ENCODE data around the gene KLK15.

DNA sequence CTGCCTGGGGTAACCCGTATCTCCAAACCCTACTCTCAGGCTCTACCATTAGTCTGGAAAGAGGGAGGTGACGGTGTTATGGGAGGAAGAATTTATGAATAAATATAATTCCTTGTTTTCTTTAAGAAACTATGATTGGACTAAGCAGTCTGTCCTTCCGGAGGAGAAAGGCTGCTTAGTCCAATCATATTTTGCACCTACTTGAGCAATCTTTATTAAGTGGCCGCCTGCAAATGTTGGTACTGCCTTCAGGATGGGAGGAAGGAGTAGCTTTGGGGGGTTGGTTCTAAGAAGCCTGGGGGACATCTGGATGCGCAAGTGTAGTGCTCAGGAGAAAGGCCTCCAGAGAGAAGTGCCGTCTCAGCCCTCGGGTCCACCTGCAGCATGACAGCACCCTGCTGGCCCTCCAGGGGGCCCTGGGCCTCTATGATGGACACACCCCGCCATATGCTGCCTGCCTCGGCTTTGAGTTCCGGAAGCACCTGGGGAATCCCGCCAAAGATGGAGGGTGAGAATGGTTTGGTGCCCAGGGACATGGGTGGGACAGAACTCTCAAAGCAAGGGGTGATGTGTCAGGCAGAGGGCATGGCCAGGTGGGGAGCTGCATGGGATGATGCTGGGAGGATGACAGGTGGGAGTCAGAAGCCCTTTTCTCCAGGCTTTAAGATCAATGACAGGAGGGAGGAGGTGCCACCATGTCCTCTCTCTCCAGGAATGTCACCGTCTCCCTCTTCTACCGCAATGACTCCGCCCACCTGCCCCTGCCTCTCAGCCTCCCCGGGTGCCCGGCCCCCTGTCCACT, 39.1 kb downstream of the KLK15 start:
- no peak for TF ChIP-seq CTCF (IDR thresholded peaks at IDR 0.05; ENCODE audit: poor library complexity, severe bottlenecking)
- no peak for TF ChIP-seq RAD21 (conservative IDR thresholded peaks at IDR 0.05)
- TF ChIP-seq POLR2AphosphoS5 (IDR thresholded peaks at IDR 0.05), result no peak
- TF ChIP-seq EZH2 (IDR thresholded peaks at IDR 0.05; ENCODE audit: borderline replicate concordance, insufficient read depth, low read length, poor library complexity, severe bottlenecking), result no peak
- TF ChIP-seq, protein P1, sequence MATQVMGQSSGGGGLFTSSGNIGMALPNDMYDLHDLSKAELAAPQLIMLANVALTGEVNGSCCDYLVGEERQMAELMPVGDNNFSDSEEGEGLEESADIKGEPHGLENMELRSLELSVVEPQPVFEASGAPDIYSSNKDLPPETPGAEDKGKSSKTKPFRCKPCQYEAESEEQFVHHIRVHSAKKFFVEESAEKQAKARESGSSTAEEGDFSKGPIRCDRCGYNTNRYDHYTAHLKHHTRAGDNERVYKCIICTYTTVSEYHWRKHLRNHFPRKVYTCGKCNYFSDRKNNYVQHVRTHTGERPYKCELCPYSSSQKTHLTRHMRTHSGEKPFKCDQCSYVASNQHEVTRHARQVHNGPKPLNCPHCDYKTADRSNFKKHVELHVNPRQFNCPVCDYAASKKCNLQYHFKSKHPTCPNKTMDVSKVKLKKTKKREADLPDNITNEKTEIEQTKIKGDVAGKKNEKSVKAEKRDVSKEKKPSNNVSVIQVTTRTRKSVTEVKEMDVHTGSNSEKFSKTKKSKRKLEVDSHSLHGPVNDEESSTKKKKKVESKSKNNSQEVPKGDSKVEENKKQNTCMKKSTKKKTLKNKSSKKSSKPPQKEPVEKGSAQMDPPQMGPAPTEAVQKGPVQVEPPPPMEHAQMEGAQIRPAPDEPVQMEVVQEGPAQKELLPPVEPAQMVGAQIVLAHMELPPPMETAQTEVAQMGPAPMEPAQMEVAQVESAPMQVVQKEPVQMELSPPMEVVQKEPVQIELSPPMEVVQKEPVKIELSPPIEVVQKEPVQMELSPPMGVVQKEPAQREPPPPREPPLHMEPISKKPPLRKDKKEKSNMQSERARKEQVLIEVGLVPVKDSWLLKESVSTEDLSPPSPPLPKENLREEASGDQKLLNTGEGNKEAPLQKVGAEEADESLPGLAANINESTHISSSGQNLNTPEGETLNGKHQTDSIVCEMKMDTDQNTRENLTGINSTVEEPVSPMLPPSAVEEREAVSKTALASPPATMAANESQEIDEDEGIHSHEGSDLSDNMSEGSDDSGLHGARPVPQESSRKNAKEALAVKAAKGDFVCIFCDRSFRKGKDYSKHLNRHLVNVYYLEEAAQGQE (IDR thresholded peaks at IDR 0.05; ENCODE audit: borderline replicate concordance), result no peak

Measured in neural cell (in vitro differentiated cells).